HG03521 (cell line): ENCODE results near the gene ZNF598.
"Not testable (repeated sequence)": the region's sequence is repeated elsewhere in the genome, so short reads cannot be mapped to it uniquely, and the experiment has no call there.

Experiments
- ATAC-seq: cut with Tn5 transposase; IDR thresholded peaks from one replicate; pipeline ENCODE4 v1.9.1; 2021; ENCODE audit warnings: mild to moderate bottlenecking, moderate library complexity; ENCODE audit not compliant: unreplicated experiment

The ZNF598 gene

GRCh38 chr16:2028620-2029220 lies 19.1 kb upstream of the ZNF598 start:
- ATAC-seq = no peak

- no peak for ATAC-seq
Measured at GRCh38 chr16:2028146-2028545, 18.5 kb upstream of the ZNF598 start.

GRCh38 chr16:2027024-2028010 lies 17.7 kb upstream of the ZNF598 start:
- ATAC-seq = no peak

- ATAC-seq = no peak
Measured at GRCh38 chr16:2026461-2027023, 16.9 kb upstream of the ZNF598 start, which contains the start of gene NHERF2. NHERF2 (plus strand) TSS chr16:2026902; CDS start chr16:2027006, 104 bp downstream.

GRCh38 chr16:2025878-2026460 lies 16.3 kb upstream of the ZNF598 start:
- no peak for ATAC-seq

- ATAC-seq = no peak
Measured at GRCh38 chr16:2025251-2025650, 15.6 kb upstream of the ZNF598 start.

- ATAC-seq = no peak
Measured at GRCh38 chr16:2024032-2024420, 14.4 kb upstream of the ZNF598 start.

- peak; percentile 76 for ATAC-seq
Measured at GRCh38 chr16:2023092-2024031, 13.7 kb upstream of the ZNF598 start.

- no peak for ATAC-seq
Measured at GRCh38 chr16:2022723-2023091, 13.1 kb upstream of the ZNF598 start.

- ATAC-seq = no peak
Measured at GRCh38 chr16:2019921-2020831, 10.6 kb upstream of the ZNF598 start.

GRCh38 chr16:2019518-2019920 lies 9.9 kb upstream of the ZNF598 start, which contains the start of gene NPW:
NPW (plus strand) TSS chr16:2019785.
- ATAC-seq = no peak

- ATAC-seq = no peak
Measured at GRCh38 chr16:2016407-2016922, 6.8 kb upstream of the ZNF598 start.

GRCh38 chr16:2015947-2016208 lies 6.3 kb upstream of the ZNF598 start:
- ATAC-seq = no peak

- ATAC-seq = no peak
Measured at GRCh38 chr16:2015117-2015946, 5.7 kb upstream of the ZNF598 start.

- ATAC-seq = no peak
Measured at GRCh38 chr16:2013527-2013926, 3.9 kb upstream of the ZNF598 start.

- not testable (repeated sequence) for ATAC-seq
Measured at GRCh38 chr16:2011726-2012125, 2.1 kb upstream of the ZNF598 start.

GRCh38 chr16:2009164-2009711 lies 383 bp downstream of the ZNF598 start:
- peak; percentile 15 for ATAC-seq

GRCh38 chr16:2008631-2009163 lies 924 bp downstream of the ZNF598 start:
- no peak for ATAC-seq
